HS-5 (cell line): ENCODE data around the gene AGAP9.
A peak's percentile ranks its signal among the peaks of the same experiment; 100 is the strongest.
"Not testable (repeated sequence)": the region's sequence is repeated elsewhere in the genome, so short reads cannot be mapped to it uniquely, and the experiment has no call there.

ENCODE experiments used
- DNase-seq: peaks from one replicate; pipeline ENCODE4 v3.0.0-alpha.2; 2012; ENCODE audit warnings: low read depth

Gene AGAP9

DNA sequence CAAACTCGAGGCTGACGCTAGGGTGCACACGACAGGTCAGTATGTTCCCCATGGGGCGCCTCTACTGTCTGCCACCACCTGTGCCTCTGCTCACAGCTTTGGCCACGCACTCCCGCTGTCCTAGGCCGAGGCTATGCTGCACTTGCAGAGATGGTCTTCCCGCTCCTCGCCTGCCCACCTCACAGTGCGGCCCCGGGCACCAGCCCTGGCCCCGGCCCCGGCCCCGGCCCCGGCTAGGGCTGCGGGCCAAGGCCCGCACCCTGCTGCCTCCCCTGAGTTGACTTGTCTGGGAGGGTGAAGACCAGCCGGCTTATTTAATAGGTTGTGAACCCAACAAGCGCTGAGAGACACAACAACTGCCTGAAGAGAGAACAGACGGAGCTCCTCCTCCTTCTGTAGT is at the start of gene AGAP9:
Gene AGAP9 (minus strand): TSS at position 164 of the 400 bp plus-strand sequence. CDS start 112 bp downstream, at position 52.
- DNase-seq = not testable (repeated sequence)

GRCh38 chr10:47571138-47571912 is 47.9 kb upstream of the AGAP9 start:
- DNase-seq = not testable (repeated sequence)

GRCh38 chr10:47566757-47567156 is 43.3 kb upstream of the AGAP9 start:
- not testable (repeated sequence) for DNase-seq

- DNase-seq = not testable (repeated sequence)
These were observed 42.8 kb upstream of the AGAP9 start for GRCh38 chr10:47566108-47566699.

GRCh38 chr10:47565517-47565920 is 42.1 kb upstream of the AGAP9 start:
- DNase-seq = not testable (repeated sequence)

DNA sequence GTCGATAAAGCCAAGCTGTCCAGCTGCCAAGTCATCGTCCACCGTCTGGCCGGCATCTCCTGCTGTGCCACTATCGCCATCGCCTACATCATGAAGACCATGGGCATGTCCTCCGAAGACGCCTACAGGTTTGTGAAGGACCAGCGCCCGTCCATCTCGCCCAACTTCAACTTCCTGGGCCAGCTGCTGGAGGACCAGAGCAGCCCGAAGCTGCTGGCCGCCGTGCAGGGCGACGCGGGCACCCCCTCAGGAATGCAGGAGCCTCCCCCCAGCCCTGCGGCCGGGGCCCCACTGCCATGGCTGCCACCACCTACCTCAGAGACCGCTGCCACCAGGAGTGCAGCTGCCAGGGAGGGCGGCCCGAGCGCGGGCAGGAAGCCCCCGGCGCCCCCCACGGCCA is 41.5 kb upstream of the AGAP9 start:
- not testable (repeated sequence) for DNase-seq

GRCh38 chr10:47564318-47564717 is 40.9 kb upstream of the AGAP9 start:
- DNase-seq = not testable (repeated sequence)

- DNase-seq = not testable (repeated sequence)
These were observed 37.0 kb upstream of the AGAP9 start for GRCh38 chr10:47560452-47560851.

- DNase-seq = not testable (repeated sequence)
These were observed 36.4 kb upstream of the AGAP9 start for GRCh38 chr10:47559718-47560308.

- DNase-seq = not testable (repeated sequence)
These were observed 34.7 kb upstream of the AGAP9 start for GRCh38 chr10:47558109-47558508.

GRCh38 chr10:47557616-47558015 is 34.2 kb upstream of the AGAP9 start:
- DNase-seq = not testable (repeated sequence)

- DNase-seq = not testable (repeated sequence)
These were observed 31.9 kb upstream of the AGAP9 start for GRCh38 chr10:47555334-47555733.

DNA sequence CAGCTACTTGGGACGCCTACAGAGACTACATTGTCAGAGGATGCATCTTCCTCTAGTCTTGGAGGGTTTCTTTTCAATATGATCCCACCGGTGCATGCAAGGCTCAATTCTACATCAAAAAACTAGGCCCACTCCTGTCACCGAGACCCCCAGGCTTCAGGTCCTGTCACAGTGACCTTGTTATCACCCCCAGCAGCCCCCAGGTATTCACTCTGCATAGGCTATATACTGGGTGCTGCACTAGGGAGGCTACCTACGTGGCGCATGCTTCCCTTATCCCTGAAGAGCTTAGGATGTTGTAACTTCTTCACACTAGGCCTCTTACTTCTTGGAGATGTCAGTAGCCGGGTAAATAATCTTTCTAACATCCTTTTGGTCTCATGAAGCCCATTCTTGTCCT is 31.1 kb upstream of the AGAP9 start:
- DNase-seq = not testable (repeated sequence)

GRCh38 chr10:47553860-47554247 is 30.4 kb upstream of the AGAP9 start:
- DNase-seq = not testable (repeated sequence)

GRCh38 chr10:47553214-47553859 is 29.9 kb upstream of the AGAP9 start:
- DNase-seq = peak; percentile 59

DNA sequence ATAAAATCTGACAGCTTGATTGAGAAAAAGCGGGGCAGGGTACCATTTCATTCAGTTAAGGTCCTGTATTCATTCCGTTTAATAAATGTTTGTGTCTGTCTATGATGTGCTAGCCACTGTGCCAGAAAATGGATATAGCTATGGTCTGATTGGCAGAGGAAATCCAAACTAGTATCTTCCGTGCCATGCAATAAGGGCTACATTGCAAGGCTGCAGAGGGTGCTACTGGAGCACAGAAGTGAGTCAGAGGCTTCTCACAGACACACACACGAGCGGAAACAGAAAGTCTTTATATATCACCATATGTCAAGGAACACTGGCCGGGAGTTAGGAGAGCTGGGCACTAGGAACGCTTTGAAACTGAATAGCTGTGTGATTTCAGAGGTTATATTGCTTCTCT is 29.3 kb upstream of the AGAP9 start:
- not testable (repeated sequence) for DNase-seq

GRCh38 chr10:47547286-47547685 is 23.8 kb upstream of the AGAP9 start:
- not testable (repeated sequence) for DNase-seq

GRCh38 chr10:47536430-47536829 is 13.0 kb upstream of the AGAP9 start:
- DNase-seq = not testable (repeated sequence)

GRCh38 chr10:47502313-47502712 is 21.1 kb downstream of the AGAP9 start:
- DNase-seq = not testable (repeated sequence)

- not testable (repeated sequence) for DNase-seq
These were observed 29.2 kb downstream of the AGAP9 start for GRCh38 chr10:47494226-47494625.

GRCh38 chr10:47491600-47491999 is 31.8 kb downstream of the AGAP9 start, which contains the start of gene FAM25G:
Gene FAM25G, minus strand, starts transcription at chr10:47491700. Its CDS starts 26 bp downstream, at chr10:47491674.
- DNase-seq = not testable (repeated sequence)

- not testable (repeated sequence) for DNase-seq
These were observed 33.8 kb downstream of the AGAP9 start for GRCh38 chr10:47489630-47490029.
